Lung microvascular endothelial cell (primary cell): ENCODE measurements around the gene A4GALT. TPM values are rescaled to one million over a fixed set of nuclear protein-coding genes. Genes with fewer than 3 reads are reported as not detected.
A peak's percentile ranks its signal among the peaks of the same experiment; 100 is the strongest.
"Not testable (repeated sequence)": the region's sequence is repeated elsewhere in the genome, so short reads cannot be mapped to it uniquely, and the experiment has no call there.

Source experiments
- DNase-seq, 2 donors: peaks; one replicate each; pipeline versions ENCODE4 v3.0.0 to v3.0.0-alpha.2; 2010; ENCODE audit warnings: low read depth in 2 of 2
- total RNA-seq: library from RNA; depleted of rRNA; stranded (reverse); fragments of >200 nt; gene quantifications from 2 replicates; pipeline ENCODE4 v1.2.1, GENCODE V29; 2014

The A4GALT gene
- total RNA-seq, 1 donor from 2014 or later: 43.8 TPM

GRCh38 chr22:42742940-42743339, 22.3 kb upstream of the A4GALT start:
- peak in 1 of 2 donors; percentile 69 for DNase-seq

- DNase-seq: not testable (repeated sequence)
Measured at GRCh38 chr22:42740320-42740719, 19.6 kb upstream of the A4GALT start.

GRCh38 chr22:42734406-42734805, 13.7 kb upstream of the A4GALT start:
- no peak for DNase-seq

- not testable (repeated sequence) for DNase-seq
Measured at GRCh38 chr22:42733394-42733793, 12.7 kb upstream of the A4GALT start.

GRCh38 chr22:42732081-42732480, 11.4 kb upstream of the A4GALT start:
- no peak for DNase-seq

- no peak for DNase-seq
Measured at GRCh38 chr22:42726811-42727210, 6.1 kb upstream of the A4GALT start.

- DNase-seq: no peak
Measured at GRCh38 chr22:42725606-42726355, 5.1 kb upstream of the A4GALT start.

GRCh38 chr22:42724062-42724461, 3.4 kb upstream of the A4GALT start:
- no peak for DNase-seq

- DNase-seq: no peak
Measured at GRCh38 chr22:42721045-42721434, 370 bp upstream of the A4GALT start.

- peak; percentile 23 for DNase-seq
Measured at GRCh38 chr22:42719656-42720262, 911 bp downstream of the A4GALT start.

GRCh38 chr22:42719133-42719532, 1.5 kb downstream of the A4GALT start:
- peak; percentile 31 to 50 for DNase-seq

- no peak for DNase-seq
Measured at GRCh38 chr22:42717197-42717928, 3.3 kb downstream of the A4GALT start.

GRCh38 chr22:42716649-42717127, 4.0 kb downstream of the A4GALT start:
- DNase-seq: no peak

GRCh38 chr22:42716221-42716620, 4.4 kb downstream of the A4GALT start:
- DNase-seq: peak; percentile 22 to 33

GRCh38 chr22:42714768-42715390, 5.8 kb downstream of the A4GALT start:
- DNase-seq: peak in 1 of 2 donors; percentile 51

- no peak for DNase-seq
Measured at GRCh38 chr22:42714308-42714707, 6.4 kb downstream of the A4GALT start.

GRCh38 chr22:42711895-42712837, 8.5 kb downstream of the A4GALT start:
- DNase-seq: peak in 1 of 2 donors; percentile 33

GRCh38 chr22:42711281-42711731, 9.4 kb downstream of the A4GALT start:
- no peak for DNase-seq

GRCh38 chr22:42708417-42708816, 12.3 kb downstream of the A4GALT start:
- DNase-seq: no peak

- DNase-seq: no peak
Measured at GRCh38 chr22:42707496-42707895, 13.2 kb downstream of the A4GALT start.

- peak in 1 of 2 donors; percentile 59 for DNase-seq
Measured at GRCh38 chr22:42704896-42705295, 15.8 kb downstream of the A4GALT start.
